ENCODE measurements around the gene GPR39.

Gene GPR39

GRCh38 chr2:132542953-132543569 is 126.5 kb downstream of the GPR39 start:
- no peak for TF ChIP-seq CTCF (conservative IDR thresholded peaks at IDR 0.05; ENCODE audit: low read depth, low read length)
- no peak overlapping the region for H3K4me3 ChIP-seq (IDR thresholded peaks at IDR 0.05; ENCODE audit: insufficient read depth, low read depth, low read length)
- no peak overlapping the region for H3K4me2 ChIP-seq
- H3K9ac ChIP-seq: no peak overlapping the region
- no peaks in the 10 kb centered on the region for H3K36me3 ChIP-seq (ENCODE audit: insufficient read depth)
- H3K4me1 ChIP-seq (ENCODE audit: low read depth, poor library complexity, severe bottlenecking): no peaks in the 10 kb centered on the region
- no peaks in the 10 kb centered on the region for H3K27me3 ChIP-seq (ENCODE audit: insufficient read depth, low read depth)
- no peak overlapping the region for H2AFZ ChIP-seq (ENCODE audit: low read depth)
- no peaks in the 10 kb centered on the region for H3K79me2 ChIP-seq (ENCODE audit: insufficient read depth, low read depth)
- no peaks in the 10 kb centered on the region for H4K20me1 ChIP-seq (ENCODE audit: insufficient read depth)
- no peak overlapping the region for H3K27ac ChIP-seq

- H3K4me2 ChIP-seq: no peak overlapping the region
- H3K27ac ChIP-seq: no peak overlapping the region
- H3K4me1 ChIP-seq (ENCODE audit: low read depth, poor library complexity, severe bottlenecking): no peaks in the 10 kb centered on the region
- H3K4me3 ChIP-seq (IDR thresholded peaks at IDR 0.05; ENCODE audit: insufficient read depth, low read depth, low read length): no peak overlapping the region
- H2AFZ ChIP-seq (ENCODE audit: low read depth): no peak overlapping the region
- H3K27me3 ChIP-seq (ENCODE audit: insufficient read depth, low read depth): no peaks in the 10 kb centered on the region
- no peaks in the 10 kb centered on the region for H3K36me3 ChIP-seq (ENCODE audit: insufficient read depth)
- no peak for TF ChIP-seq CTCF (conservative IDR thresholded peaks at IDR 0.05; ENCODE audit: low read depth, low read length)
- no peaks in the 10 kb centered on the region for H4K20me1 ChIP-seq (ENCODE audit: insufficient read depth)
- H3K79me2 ChIP-seq (ENCODE audit: insufficient read depth, low read depth): no peaks in the 10 kb centered on the region
- H3K9ac ChIP-seq: no peak overlapping the region
These were observed 127.5 kb downstream of the GPR39 start for GRCh38 chr2:132544006-132544630.

GRCh38 chr2:132547090-132547687 is 130.6 kb downstream of the GPR39 start:
- TF ChIP-seq CTCF (conservative IDR thresholded peaks at IDR 0.05; ENCODE audit: low read depth, low read length): peak; percentile 64
- Histone ChIP-seq H3K4me3 (IDR thresholded peaks at IDR 0.05; ENCODE audit: insufficient read depth, low read depth, low read length) (no peak overlapping the region), H3K4me2 (no peak overlapping the region), H2AFZ (ENCODE audit: low read depth) (no peak overlapping the region), H4K20me1 (ENCODE audit: insufficient read depth) (no peaks in the 10 kb centered on the region), H3K79me2 (ENCODE audit: insufficient read depth, low read depth) (no peaks in the 10 kb centered on the region), H3K9ac (no peak overlapping the region), H3K36me3 (ENCODE audit: insufficient read depth) (no peaks in the 10 kb centered on the region), H3K27me3 (ENCODE audit: insufficient read depth, low read depth) (no peaks in the 10 kb centered on the region), H3K4me1 (ENCODE audit: low read depth, poor library complexity, severe bottlenecking) (no peaks in the 10 kb centered on the region), H3K27ac (no peak overlapping the region)

- H3K27ac ChIP-seq: no peak overlapping the region
- no peaks in the 10 kb centered on the region for H3K36me3 ChIP-seq (ENCODE audit: insufficient read depth)
- no peak for TF ChIP-seq CTCF (conservative IDR thresholded peaks at IDR 0.05; ENCODE audit: low read depth, low read length)
- no peak overlapping the region for H3K4me3 ChIP-seq (IDR thresholded peaks at IDR 0.05; ENCODE audit: insufficient read depth, low read depth, low read length)
- no peaks in the 10 kb centered on the region for H3K27me3 ChIP-seq (ENCODE audit: insufficient read depth, low read depth)
- no peaks in the 10 kb centered on the region for H3K79me2 ChIP-seq (ENCODE audit: insufficient read depth, low read depth)
- no peaks in the 10 kb centered on the region for H3K4me1 ChIP-seq (ENCODE audit: low read depth, poor library complexity, severe bottlenecking)
- no peak overlapping the region for H3K4me2 ChIP-seq
- H2AFZ ChIP-seq (ENCODE audit: low read depth): no peak overlapping the region
- H3K9ac ChIP-seq: no peak overlapping the region
- H4K20me1 ChIP-seq (ENCODE audit: insufficient read depth): no peaks in the 10 kb centered on the region
These were observed 133.5 kb downstream of the GPR39 start for GRCh38 chr2:132549935-132550670.
